Activated T-helper 17 cell treated with anti-CD3 and anti-CD28 coated beads, Interleukin-2, amount 50 U/mL, for 72 hours (primary cell): ENCODE measurements around the gene ST8SIA6. TPM values are rescaled to one million over a fixed set of nuclear protein-coding genes. Genes with fewer than 3 reads are reported as not detected.
A peak's percentile ranks its signal among the peaks of the same experiment; 100 is the strongest.
"Not testable (repeated sequence)": the region's sequence is repeated elsewhere in the genome, so short reads cannot be mapped to it uniquely, and the experiment has no call there.

Experiments used
- ATAC-seq: fragments of 150-1000 bp; cut with Tn5 transposase; replicated peaks from 2 replicates; pipeline ENCODE4 v1.10.0; 2021; ENCODE audit warnings: mild to moderate bottlenecking, moderate library complexity
- H3K27ac Mint-ChIP-seq: one replicate; pipeline ENCODE4 v1.8.0; 2022; ENCODE audit warnings: mixed read lengths
- H3K27me3 Mint-ChIP-seq: one replicate; pipeline ENCODE4 v1.8.0; 2022; ENCODE audit warnings: mixed read lengths
- H3K36me3 Mint-ChIP-seq: one replicate; pipeline ENCODE4 v1.8.0; 2022; ENCODE audit warnings: low read depth, mild to moderate bottlenecking, mixed read lengths
- H3K4me1 Mint-ChIP-seq: one replicate; pipeline ENCODE4 v1.8.0; 2022; ENCODE audit warnings: mixed read lengths
- H3K4me3 Mint-ChIP-seq: one replicate; pipeline ENCODE4 v1.8.0; 2022; ENCODE audit warnings: mild to moderate bottlenecking, mixed read lengths
- H3K9me3 Mint-ChIP-seq: one replicate; pipeline ENCODE4 v1.8.0; 2022; ENCODE audit warnings: mixed read lengths
- total RNA-seq, 2 donors: library from RNA; stranded (reverse); gene quantifications; one replicate each; pipeline ENCODE4 v1.2.3, GENCODE V29; 2022

Gene ST8SIA6
- total RNA-seq, 2 donors from 2014 or later = 0.84 TPM; not detected in 1

DNA sequence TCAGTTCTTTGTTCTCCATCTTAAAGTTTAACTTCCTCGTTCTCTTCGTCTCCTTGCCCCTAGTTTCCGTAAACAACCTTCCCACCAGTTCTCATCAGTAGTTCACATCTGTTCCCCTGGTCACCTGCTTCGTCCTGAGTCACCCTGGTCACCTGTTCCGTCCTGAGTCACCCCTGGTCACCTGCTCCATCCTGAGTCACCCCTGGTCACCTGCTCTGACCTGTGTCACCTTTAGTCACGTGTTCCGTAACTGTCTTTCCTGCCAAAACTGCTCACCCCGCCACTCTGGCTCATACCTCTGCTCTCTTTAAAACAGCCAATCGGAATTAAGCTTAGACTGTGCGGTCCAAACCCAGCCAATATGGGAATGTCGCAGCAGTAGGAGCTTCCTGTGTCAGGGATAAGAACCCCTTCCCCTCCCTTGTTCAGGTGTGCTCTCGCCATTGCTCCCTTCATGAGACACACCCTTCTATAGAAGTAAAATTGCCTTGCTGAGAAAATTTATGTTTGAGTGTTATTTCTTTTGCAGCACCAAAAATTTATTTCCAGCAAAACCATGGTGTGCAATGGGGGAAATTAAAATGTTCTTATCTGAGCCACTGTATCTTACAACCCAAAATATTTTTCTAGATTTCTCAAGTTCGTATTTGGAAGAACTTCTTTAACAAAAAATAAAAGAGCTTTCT lies 114.1 kb downstream of the ST8SIA6 start:
- no peak overlapping the region for H3K4me3 Mint-ChIP-seq
- no peak overlapping the region for H3K27ac Mint-ChIP-seq
- ATAC-seq = no peak
- peaks cover 14% of the 10 kb centered on the region for H3K9me3 Mint-ChIP-seq
- H3K36me3 Mint-ChIP-seq = no peaks in the 10 kb centered on the region
- H3K27me3 Mint-ChIP-seq = peaks cover 23% of the 10 kb centered on the region
- H3K4me1 Mint-ChIP-seq = no peaks in the 10 kb centered on the region

DNA sequence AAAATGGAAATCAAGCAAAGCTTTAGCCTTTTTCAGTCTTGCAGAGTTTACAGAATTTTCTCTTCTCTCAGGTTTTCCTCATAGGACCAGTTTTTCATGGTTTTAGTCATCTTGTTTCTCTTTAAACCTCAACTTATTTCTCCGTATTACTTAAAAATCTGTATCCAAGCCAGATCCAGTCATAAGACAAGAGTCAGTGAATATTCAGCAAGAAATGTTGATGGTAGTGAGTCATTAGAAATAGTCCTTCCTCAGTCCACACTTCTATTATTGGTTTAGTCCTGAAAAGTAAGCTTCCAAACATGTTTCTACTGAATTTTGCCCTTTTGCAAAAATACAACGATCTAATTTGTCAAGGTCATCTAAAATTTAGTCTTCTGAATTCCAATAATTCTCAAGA lies 119.3 kb downstream of the ST8SIA6 start:
- Mint-ChIP-seq H3K27ac (no peak overlapping the region), H3K27me3 (peaks cover 5% of the 10 kb centered on the region), H3K9me3 (peaks cover 2% of the 10 kb centered on the region), H3K36me3 (no peaks in the 10 kb centered on the region), H3K4me3 (no peak overlapping the region), H3K4me1 (no peaks in the 10 kb centered on the region)
- ATAC-seq = no peak

DNA sequence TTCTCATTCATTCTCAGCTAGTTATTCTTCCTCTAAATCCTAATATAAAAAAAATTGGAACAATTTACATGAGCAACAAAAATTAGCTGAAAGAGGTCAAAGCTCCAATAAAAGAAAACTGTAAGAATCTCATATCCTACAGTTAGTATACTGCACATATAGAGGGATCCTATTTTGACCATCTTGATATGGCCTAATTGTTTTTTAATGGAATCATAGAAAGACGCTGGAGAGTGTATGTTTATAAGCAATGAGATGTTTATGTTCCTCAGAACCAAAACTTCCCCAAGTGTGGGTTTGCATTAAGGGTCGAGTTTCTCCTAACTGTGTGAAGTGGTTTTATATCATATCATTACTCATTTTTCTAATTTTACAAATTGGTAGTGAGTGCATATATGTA lies 123.9 kb downstream of the ST8SIA6 start:
- Mint-ChIP-seq H3K36me3 (no peaks in the 10 kb centered on the region), H3K4me3 (no peak overlapping the region), H3K9me3 (no peaks in the 10 kb centered on the region), H3K27me3 (no peaks in the 10 kb centered on the region), H3K27ac (no peak overlapping the region), H3K4me1 (no peaks in the 10 kb centered on the region)
- ATAC-seq = no peak

DNA sequence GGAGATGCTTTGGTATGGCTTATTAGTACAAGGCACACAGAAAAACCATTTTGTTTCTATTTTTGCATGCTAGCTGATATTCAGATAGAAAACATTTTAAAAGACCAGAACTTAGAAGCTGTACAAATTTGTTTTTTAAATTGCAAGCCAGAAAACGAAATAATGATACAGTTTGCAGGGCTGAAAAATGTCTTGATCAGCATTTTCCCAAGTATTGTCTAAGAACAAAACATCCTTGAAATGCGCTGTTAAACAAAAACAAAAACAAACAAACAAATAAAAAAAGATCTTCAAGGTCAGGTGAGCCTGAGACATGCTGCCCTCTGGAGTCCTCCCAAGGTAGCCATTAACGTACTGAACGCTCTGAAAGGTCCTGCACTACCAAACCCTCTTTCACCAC lies 128.0 kb downstream of the ST8SIA6 start:
- Mint-ChIP-seq H3K4me1 (no peaks in the 10 kb centered on the region), H3K36me3 (no peaks in the 10 kb centered on the region), H3K27me3 (no peaks in the 10 kb centered on the region), H3K4me3 (no peak overlapping the region), H3K9me3 (no peaks in the 10 kb centered on the region), H3K27ac (no peak overlapping the region)
- no peak for ATAC-seq

DNA sequence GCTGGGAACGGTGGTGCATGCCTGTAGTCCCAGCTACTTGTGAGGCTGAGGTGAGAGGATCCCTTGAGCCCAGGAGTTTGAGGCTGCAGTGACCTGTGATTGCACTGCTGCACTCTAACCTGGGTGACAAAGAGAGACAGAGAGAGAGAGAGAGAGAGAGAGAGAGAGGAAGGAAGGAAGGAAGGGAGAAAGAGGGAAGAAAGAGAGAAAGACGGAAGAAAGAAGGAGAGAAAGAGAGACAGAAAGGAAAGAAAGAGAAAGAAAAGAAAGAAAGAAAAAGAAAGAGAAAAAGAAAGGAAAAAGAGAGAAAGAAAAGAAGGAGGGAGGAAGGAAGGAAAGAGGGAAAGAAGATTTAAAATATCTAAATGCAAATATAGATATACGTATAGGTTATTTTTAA lies 132.4 kb downstream of the ST8SIA6 start:
- not testable (repeated sequence) for H3K9me3 Mint-ChIP-seq, ATAC-seq, H3K27ac Mint-ChIP-seq, H3K27me3 Mint-ChIP-seq, H3K4me1 Mint-ChIP-seq, H3K4me3 Mint-ChIP-seq, H3K36me3 Mint-ChIP-seq

DNA sequence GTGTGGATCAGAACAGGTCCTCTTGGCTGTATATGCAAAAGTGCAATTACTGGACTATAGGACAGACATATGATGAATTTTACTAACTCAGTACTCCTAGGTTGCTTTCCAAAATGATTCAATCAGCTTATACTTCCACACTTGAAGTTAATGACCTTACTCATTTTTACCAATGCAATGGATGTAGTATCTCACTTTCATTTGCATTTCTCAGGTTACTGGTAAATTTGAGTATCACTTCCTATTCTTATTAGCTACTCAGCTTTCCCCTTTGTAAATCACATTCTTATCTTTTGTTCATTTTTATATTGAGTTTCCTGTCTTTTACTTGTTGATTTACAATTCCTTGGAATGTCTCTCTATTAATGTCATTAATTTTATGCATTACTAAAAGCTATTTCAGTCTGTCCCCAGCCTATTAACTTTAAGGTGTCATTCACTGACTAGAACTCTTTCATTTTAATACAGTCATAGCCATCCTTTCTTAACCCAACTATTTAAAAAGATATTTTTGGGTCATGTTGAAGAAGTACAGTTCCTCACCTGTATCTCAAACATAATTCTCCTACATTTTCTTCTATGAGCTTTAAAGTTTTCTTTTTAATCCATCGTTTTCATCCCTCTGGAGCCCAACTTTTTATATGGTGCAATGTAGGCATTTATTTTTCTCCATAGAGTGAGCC lies 137.8 kb downstream of the ST8SIA6 start:
- no peak for ATAC-seq
- no peaks in the 10 kb centered on the region for H3K4me1 Mint-ChIP-seq
- no peaks in the 10 kb centered on the region for H3K9me3 Mint-ChIP-seq
- no peak overlapping the region for H3K27ac Mint-ChIP-seq
- no peaks in the 10 kb centered on the region for H3K36me3 Mint-ChIP-seq
- peaks cover 18% of the 10 kb centered on the region for H3K27me3 Mint-ChIP-seq
- no peak overlapping the region for H3K4me3 Mint-ChIP-seq

DNA sequence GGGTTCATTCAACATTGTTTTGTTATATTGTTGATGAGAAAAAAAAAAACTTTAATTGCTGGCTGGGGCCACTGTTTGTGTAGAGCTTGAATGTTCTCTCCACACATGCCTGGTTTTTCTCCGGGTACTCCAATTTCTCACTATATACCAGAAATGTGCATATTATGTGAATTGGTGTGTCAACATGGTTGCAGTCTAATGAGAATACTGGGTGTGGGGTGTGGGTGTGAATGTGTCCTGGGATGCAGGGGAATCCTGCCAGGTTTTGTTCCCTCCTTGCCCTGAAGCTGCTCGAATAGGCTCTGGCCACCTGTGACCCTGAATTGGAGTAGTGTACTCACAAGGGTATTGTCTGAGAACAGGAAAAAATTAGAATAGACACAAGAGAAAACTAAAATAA lies 145.0 kb downstream of the ST8SIA6 start:
- no peak for ATAC-seq
- peaks cover 40% of the 10 kb centered on the region for H3K27me3 Mint-ChIP-seq
- no peak overlapping the region for H3K27ac Mint-ChIP-seq
- H3K36me3 Mint-ChIP-seq = no peaks in the 10 kb centered on the region
- peaks cover 3% of the 10 kb centered on the region for H3K9me3 Mint-ChIP-seq
- no peaks in the 10 kb centered on the region for H3K4me1 Mint-ChIP-seq
- H3K4me3 Mint-ChIP-seq = no peak overlapping the region

DNA sequence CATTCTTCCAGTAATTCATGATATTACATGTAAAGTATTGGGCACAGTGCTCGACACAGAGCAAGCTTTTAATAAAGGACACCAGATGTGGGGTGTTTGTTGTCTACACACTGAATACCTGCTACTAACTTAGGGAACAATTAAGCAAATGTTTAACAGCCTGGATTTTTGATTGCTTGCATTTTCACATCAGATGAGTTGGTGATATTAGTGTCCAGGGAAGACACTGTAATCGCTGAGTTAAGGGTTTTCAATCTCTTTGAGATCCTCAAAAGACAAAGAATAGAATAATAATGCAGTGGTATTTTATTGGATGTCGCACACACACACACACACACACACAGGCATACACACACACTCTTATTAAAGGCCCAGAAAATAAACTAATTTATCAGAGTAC lies 147.3 kb downstream of the ST8SIA6 start:
- H3K4me1 Mint-ChIP-seq = no peaks in the 10 kb centered on the region
- peaks cover 3% of the 10 kb centered on the region for H3K9me3 Mint-ChIP-seq
- no peak overlapping the region for H3K27ac Mint-ChIP-seq
- no peak overlapping the region for H3K4me3 Mint-ChIP-seq
- no peaks in the 10 kb centered on the region for H3K36me3 Mint-ChIP-seq
- no peak for ATAC-seq
- peaks cover 35% of the 10 kb centered on the region for H3K27me3 Mint-ChIP-seq

DNA sequence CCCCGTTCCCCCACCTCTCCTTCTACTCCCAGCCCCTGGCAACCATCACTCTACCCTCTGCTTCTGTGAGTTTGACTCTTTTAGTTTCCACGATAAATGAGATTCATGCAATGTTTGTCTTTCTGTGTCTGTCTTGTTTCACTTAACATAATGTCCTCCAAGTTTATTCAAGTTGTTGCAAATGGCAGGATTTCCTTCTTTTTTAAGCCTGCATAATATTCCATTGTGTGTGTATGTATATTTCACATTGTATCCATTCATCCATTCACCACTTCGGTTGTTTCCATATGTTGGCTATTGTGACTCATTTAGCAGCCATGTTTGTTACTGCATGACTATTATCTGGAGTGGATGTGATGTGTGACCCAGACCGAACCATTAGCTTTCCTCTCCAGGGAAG lies 162.0 kb downstream of the ST8SIA6 start:
- peaks cover 21% of the 10 kb centered on the region for H3K27me3 Mint-ChIP-seq
- H3K4me3 Mint-ChIP-seq = no peak overlapping the region
- no peaks in the 10 kb centered on the region for H3K36me3 Mint-ChIP-seq
- ATAC-seq = no peak
- H3K9me3 Mint-ChIP-seq = no peaks in the 10 kb centered on the region
- no peaks in the 10 kb centered on the region for H3K4me1 Mint-ChIP-seq
- H3K27ac Mint-ChIP-seq = no peak overlapping the region

DNA sequence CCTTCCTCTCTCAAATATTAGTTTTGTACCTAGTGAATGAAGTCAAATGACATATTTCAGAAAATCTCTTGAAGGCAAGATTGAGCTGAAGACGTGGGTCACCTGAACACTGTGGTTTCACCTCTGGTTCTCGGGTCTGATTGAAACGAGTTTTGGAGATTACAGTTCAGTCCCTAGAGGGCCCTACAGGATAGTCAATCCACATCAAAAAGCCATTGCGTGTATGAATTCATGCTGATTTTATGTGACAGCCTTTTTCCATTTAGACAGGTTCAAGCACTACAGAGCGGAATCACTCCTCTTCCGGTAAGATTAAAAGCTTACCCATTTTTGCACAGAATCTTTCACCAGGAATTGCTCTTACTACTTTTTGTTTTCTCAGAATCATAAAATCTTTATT lies 164.2 kb downstream of the ST8SIA6 start:
- no peaks in the 10 kb centered on the region for H3K4me1 Mint-ChIP-seq
- no peak overlapping the region for H3K4me3 Mint-ChIP-seq
- ATAC-seq = peak; percentile 56
- no peak overlapping the region for H3K27ac Mint-ChIP-seq
- peaks cover 21% of the 10 kb centered on the region for H3K27me3 Mint-ChIP-seq
- H3K9me3 Mint-ChIP-seq = no peaks in the 10 kb centered on the region
- H3K36me3 Mint-ChIP-seq = no peaks in the 10 kb centered on the region

DNA sequence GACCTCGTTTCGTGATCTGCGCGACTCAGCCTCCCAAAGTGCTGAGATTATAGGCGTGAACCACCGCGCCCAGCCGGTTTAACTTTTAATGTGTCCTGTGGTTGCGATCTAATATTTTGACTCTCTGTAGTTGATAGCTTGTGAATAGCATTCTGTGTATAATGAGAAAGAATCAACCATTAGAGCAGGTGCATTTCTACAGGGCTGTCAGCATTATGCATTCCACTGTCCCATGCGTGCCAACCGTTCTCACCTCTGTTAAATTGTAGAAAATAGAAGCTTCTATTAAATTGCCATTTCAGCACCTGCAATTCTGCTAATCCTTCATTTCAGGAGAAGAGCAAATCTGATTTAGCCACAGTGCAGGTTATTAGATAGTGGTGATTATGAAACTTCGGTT lies 164.6 kb downstream of the ST8SIA6 start:
- H3K36me3 Mint-ChIP-seq = no peaks in the 10 kb centered on the region
- H3K9me3 Mint-ChIP-seq = no peaks in the 10 kb centered on the region
- no peak overlapping the region for H3K27ac Mint-ChIP-seq
- ATAC-seq = no peak
- peaks cover 21% of the 10 kb centered on the region for H3K27me3 Mint-ChIP-seq
- H3K4me3 Mint-ChIP-seq = no peak overlapping the region
- H3K4me1 Mint-ChIP-seq = no peaks in the 10 kb centered on the region

DNA sequence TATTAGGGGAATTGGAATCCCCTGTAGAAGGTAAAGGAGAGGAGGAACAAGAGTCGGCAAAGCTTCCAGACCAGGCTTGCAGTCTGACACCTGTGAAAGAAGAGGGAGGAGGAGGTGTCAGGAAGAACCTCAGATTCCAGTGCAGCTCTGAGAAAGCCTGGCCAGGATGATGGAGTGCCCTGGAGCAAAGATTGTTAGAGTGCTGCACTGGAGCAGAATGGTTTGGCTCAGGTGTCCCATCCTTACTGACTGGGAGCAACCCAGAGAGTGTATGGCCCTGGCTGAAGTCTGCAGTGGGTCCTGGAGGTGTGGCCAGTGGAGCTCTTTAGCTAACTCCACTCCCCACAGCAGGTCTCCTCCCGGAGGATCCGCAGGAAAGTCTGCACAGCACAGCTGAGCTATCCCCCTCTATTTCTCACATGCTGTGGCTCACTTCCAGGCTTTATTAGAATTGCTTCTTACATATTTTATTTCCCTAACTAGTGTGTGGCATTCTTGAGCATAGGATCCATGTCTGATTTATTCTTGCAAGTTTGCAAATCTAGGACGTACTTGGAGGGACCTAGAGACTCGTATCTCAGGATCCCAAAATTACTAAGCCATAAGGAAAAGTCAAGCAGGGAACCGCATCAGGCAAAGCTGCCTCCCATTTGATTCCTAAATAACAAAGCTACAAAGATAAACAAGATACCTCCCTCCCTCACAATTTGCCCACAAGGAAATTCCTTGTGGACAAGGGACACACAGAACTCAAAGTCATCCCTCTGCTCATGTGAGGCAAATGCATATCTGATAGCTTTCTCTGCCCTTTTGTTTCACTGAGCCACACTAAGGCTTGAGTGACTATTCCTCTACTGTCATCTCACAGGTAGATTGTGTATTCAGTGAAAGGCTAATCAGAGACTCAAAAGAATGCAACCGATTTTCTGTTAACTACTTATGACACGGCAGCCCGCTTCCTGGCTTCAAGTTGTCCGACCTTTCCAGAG lies 167.5 kb downstream of the ST8SIA6 start:
- H3K27ac Mint-ChIP-seq = no peak overlapping the region
- H3K27me3 Mint-ChIP-seq = peaks cover 23% of the 10 kb centered on the region
- peaks cover 9% of the 10 kb centered on the region for H3K9me3 Mint-ChIP-seq
- no peaks in the 10 kb centered on the region for H3K36me3 Mint-ChIP-seq
- ATAC-seq = no peak
- no peaks in the 10 kb centered on the region for H3K4me1 Mint-ChIP-seq
- H3K4me3 Mint-ChIP-seq = no peak overlapping the region

DNA sequence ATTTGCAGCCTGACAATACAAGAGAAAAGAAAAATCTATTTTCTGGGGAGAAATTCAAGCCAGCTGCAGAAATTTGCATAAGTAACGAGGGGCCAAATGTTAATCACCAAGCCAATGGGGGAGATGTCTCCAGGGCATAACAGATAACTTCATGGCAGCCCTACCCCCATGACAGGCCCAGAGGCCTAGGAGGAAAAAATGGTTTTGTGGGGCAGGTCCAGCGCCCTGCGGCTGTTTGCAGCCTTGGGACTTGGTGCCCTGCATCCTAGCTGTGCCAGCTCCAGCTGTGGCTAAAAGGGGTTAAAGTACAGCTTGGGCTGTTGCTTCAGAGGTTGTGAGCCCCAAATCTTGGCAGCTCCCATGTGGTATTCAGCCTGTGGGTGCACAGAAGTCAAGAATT lies 172.1 kb downstream of the ST8SIA6 start:
- no peak for ATAC-seq
- H3K27ac Mint-ChIP-seq = no peak overlapping the region

DNA sequence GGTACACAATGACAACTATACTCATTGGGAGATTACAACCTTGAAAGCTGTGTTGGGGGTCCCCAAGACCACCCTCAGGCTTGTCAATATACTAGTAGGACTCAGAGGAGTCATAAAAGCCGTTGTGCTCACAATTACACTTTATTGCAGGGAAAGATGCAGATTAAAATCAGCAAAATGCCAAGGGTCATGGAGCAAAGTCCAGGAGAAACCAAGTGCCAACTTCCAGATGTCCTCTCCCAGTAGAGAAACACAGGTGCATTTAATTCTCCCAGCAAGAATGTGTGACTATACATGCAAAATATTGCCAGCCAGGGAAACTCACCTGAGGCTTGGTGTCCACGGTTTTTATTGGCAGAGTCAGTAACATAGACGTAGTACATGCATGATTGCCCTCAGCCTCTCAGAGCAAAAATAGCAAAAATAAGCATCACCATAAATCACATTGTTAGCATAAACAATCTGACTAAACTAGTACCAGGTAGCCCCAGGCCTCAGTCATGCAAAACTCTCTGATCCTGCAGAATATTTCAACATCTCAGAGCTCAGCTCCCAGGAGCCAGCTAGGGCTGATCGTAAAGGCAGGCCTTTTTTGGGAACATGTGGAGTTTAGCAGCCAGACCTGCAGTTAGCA lies 175.7 kb downstream of the ST8SIA6 start:
- H3K36me3 Mint-ChIP-seq = no peaks in the 10 kb centered on the region
- ATAC-seq = no peak
- H3K27me3 Mint-ChIP-seq = peaks cover 14% of the 10 kb centered on the region
- H3K9me3 Mint-ChIP-seq = peaks cover 16% of the 10 kb centered on the region
- no peak overlapping the region for H3K27ac Mint-ChIP-seq
- H3K4me1 Mint-ChIP-seq = peaks cover 3% of the 10 kb centered on the region
- no peak overlapping the region for H3K4me3 Mint-ChIP-seq

More for the DNA sequence above, 172.1 kb downstream of the ST8SIA6 start:
- Mint-ChIP-seq H3K9me3 (peaks cover 18% of the 10 kb centered on the region), H3K36me3 (no peaks in the 10 kb centered on the region), H3K4me3 (no peak overlapping the region), H3K4me1 (no peaks in the 10 kb centered on the region), H3K27me3 (peaks cover 16% of the 10 kb centered on the region)
